Right lobe of liver (tissue), 4 donors: ENCODE results near the gene UGT2B17.

Source experiments
- POLR2A ChIP-seq: fragments of 450-650 bp; IDR thresholded peaks from one replicate; pipeline ENCODE4 v1.6.1; 2017; ENCODE audit warnings: antibody characterized with exemption, mild to moderate bottlenecking
- TF ChIP-seq, protein P1 (sequence below), 4 donors: fragments of 200-600 bp in 3 of 4; fragments of 450-650 bp in 1 of 4; IDR thresholded peaks; one replicate each; pipeline versions ENCODE4 v1.5.1 to v1.8.0; 2016 to 2022; ENCODE audit warnings: antibody characterized with exemption in 4 of 4, mild to moderate bottlenecking in 2 of 4
- donor health status: DM: no; HTN: no; CAD: no.
- donor health status: DM: no; HTN: no; CAD: no.
- donor health status: DM: no; HTN: yes; CAD: no.

DNA sequence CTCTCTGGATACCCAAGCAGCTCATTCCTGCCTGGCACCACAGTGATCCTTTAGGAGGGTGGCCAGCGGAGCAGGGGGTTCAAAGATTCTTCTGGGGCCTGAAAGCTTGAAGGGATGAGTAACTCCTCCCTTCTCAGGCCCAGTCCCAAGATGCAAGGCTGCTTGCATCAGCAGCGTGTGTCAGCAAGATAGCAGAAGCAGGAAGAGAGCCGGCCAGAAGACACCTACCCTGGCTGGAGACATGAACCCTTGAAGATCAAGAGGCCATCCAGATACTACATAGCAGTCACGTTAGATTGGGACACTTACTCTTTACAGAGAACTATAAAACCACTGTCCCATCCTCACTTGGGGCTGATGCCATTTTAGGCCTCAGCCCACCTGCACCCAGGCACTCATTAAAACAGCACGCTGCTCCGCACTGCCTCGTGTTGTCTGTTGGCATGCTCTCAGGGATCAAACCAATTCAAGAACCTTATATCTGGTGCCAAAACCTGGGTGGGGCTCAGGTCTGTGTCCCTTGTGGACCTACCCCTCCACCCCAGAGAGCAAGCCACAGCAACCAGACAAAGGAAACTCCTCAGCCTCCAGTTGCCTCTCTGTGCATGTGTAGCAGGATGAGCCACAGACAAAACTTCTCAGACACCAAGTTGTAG lies 6.5 kb downstream of the UGT2B17 start:
- TF ChIP-seq, protein P1, sequence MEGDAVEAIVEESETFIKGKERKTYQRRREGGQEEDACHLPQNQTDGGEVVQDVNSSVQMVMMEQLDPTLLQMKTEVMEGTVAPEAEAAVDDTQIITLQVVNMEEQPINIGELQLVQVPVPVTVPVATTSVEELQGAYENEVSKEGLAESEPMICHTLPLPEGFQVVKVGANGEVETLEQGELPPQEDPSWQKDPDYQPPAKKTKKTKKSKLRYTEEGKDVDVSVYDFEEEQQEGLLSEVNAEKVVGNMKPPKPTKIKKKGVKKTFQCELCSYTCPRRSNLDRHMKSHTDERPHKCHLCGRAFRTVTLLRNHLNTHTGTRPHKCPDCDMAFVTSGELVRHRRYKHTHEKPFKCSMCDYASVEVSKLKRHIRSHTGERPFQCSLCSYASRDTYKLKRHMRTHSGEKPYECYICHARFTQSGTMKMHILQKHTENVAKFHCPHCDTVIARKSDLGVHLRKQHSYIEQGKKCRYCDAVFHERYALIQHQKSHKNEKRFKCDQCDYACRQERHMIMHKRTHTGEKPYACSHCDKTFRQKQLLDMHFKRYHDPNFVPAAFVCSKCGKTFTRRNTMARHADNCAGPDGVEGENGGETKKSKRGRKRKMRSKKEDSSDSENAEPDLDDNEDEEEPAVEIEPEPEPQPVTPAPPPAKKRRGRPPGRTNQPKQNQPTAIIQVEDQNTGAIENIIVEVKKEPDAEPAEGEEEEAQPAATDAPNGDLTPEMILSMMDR (IDR thresholded peaks at IDR 0.05), result no peak
- TF ChIP-seq POLR2A, result no peak
